ENCODE data around the gene RPTOR. TPM values are rescaled to one million over a fixed set of nuclear protein-coding genes. Genes with fewer than 3 reads are reported as not detected.

RPTOR gene
- total and polyA plus RNA-seq, 10 of the 15 experiments (the other 5 are each of a cell fraction or from before 2014, with no cell fraction given): 0.18 to 32.1 (median 7.8) TPM

GRCh38 chr17:80931421-80932265 is 387.0 kb downstream of the RPTOR start:
- TF ChIP-seq SMARCA5 (IDR thresholded peaks at IDR 0.05) (no peak), NKRF (conservative IDR thresholded peaks at IDR 0.05) (no peak), PRDM15 (CRISPR knock-in tag; IDR thresholded peaks at IDR 0.05) (no peak), ZNF274 (IDR thresholded peaks at IDR 0.05; ENCODE audit: insufficient read depth, insufficient read length) (no peak), MYB (IDR thresholded peaks at IDR 0.05; ENCODE audit: borderline replicate concordance, low read depth, low read length) (no peak), MEF2A (IDR thresholded peaks at IDR 0.05; ENCODE audit: insufficient read depth, low read depth, low read length) (no peak), IRF4 (IDR thresholded peaks at IDR 0.05; ENCODE audit: low read depth, low read length) (no peak)
- no peaks in the 10 kb centered on the region for H3K9me3 ChIP-seq (replicated peaks; ENCODE audit: control insufficient read depth, insufficient read depth, low read length)
- no peak overlapping the region for H3K4me3 ChIP-seq
- H3K79me2 ChIP-seq (ENCODE audit: control insufficient read depth, insufficient read depth, low read length): no peaks in the 10 kb centered on the region
- in situ Hi-C loops (cut with MboI) (no loop called here), intact Hi-C loops (cut with micrococcal nuclease; ENCODE audit: unreplicated experiment) (no loop called here)
- 97% methylated on average over 10 of the region's 13 CpGs for WGBS (ENCODE audit: insufficient coverage, insufficient replicate concordance, low lambda C conversion rate, missing lambda C conversion rate)
- CTCF ChIA-PET: no interaction called here
- no peak for FAIRE-seq
- no peak overlapping the region for H3K4me2 ChIP-seq (ENCODE audit: control insufficient read depth, insufficient read depth)
- SMC1A ChIA-PET (ENCODE audit: uncharacterized antibody, unreplicated experiment): interaction anchor here (3.1 kb wide), 1 partner anchor 22 kb away, joined by 27 read pairs; no protein-coding TSS in a partner anchor
- H2AFZ ChIP-seq (ENCODE audit: control insufficient read depth, low read depth, low read length): no peak overlapping the region
- no peak overlapping the region for H3K27ac ChIP-seq (ENCODE audit: control insufficient read depth, insufficient read depth)
- no peak for ATAC-seq
- H4K20me1 ChIP-seq (ENCODE audit: control insufficient read depth, insufficient read depth): no peaks in the 10 kb centered on the region
- POLR2A ChIA-PET: no interaction called here
- RAD21 ChIA-PET (ENCODE audit: unreplicated experiment): no interaction called here
- DNase-seq (ENCODE audit: low read depth, low spot score): no peak
- no peak overlapping the region for H3K9ac ChIP-seq (ENCODE audit: control insufficient read depth, insufficient read depth, low read length)
- BruUV-seq (replicated peaks): no TSS peak
- peaks cover 0 to 2% of the 10 kb centered on the region in 2 experiments; a peak in 2 of 4 replicates for H3K36me3 ChIP-seq (ENCODE audit: control insufficient read depth in 2 of 2, insufficient read depth in 2 of 2, low read length in 1 of 2)
- peaks cover 7% of the 10 kb centered on the region for H3K4me1 ChIP-seq (ENCODE audit: control insufficient read depth, insufficient read depth, low read length)
- H3K27me3 ChIP-seq (replicated peaks in 1 of 2; ENCODE audit: control insufficient read depth in 2 of 2, insufficient read depth in 2 of 2, low read length in 1 of 2): no peaks in the 10 kb centered on the region
